Ammon's horn (tissue), 1 donor: ENCODE measurements around the gene ZNF66.
"Not testable (repeated sequence)": the region's sequence is repeated elsewhere in the genome, so short reads cannot be mapped to it uniquely, and the experiment has no call there.

Source experiments
- DNase-seq: peaks from one replicate; pipeline ENCODE4 v3.0.0-alpha.2; 2016; ENCODE audit warnings: low spot score

Gene ZNF66

DNA sequence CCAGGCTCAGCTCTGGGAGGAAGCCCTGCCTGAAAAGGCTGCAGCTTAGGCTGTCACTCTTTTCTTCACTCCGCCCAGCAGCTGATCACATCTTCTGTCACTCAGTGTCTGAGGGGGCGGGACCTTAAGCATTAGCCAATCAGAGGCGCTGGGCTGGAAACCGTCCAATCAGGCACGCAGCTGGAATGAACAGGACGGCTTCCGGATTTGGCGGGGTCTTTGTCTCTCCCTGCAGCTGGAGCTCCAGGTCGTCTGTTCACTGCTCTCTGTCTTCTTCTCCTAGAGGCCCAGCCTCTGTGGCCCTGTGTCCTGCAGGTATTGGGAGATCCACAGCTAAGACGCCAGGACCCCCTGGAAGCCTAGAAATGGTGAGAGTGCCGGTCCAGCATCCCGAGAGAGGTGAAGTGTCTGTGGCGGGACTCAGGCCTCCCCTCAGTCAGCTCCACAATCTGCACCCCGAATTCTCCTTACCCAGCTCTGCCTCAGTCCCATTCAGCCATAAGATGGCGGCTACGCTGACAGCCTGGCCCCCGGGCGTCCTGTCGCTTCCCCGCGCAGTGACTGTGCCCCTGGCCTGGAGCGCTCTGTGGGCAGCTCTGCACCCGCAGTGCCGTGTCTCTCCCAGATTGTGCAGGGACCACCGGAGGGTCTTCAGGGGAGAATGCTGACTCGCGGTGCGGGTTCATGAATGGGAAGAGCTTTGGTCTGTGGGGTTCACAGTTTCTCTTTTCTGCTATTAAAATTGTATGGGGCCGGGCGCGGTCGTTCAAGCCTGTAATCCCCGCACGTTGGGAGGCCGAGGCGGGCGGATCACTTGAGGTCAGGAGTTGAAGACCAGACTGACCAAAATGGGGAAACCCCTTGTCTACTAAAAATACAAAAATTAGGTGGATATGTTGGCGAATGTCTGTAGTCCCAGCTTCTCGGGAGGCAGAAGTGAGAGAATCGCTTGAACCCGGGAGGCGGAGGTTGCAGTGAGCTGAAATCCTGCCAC lies at the start of gene ZNF66:
ZNF66 (plus strand) TSS at position 222 of the 994 bp plus-strand sequence; CDS start at position 366, 144 bp downstream.
- peak; percentile 99 for DNase-seq

DNA sequence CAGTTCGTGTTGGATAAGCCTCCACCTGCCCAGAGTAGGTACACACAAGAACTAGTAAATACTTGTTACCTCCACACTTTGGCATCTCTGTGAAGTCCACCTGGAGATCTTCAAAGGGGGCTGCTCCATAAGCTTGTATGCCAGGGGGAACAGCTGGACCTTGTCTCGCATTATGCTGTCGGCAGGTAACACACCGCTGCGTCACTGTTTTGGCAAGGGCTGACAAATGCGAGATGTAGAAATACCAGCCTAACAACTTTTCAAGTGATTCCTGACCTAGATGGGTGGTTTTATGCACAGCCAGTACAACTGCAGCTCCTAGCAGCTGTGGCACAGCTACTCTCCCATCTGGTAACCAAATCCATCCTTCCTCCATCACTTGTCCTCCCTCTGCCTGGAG lies 25.9 kb upstream of the ZNF66 start:
- not testable (repeated sequence) for DNase-seq

DNA sequence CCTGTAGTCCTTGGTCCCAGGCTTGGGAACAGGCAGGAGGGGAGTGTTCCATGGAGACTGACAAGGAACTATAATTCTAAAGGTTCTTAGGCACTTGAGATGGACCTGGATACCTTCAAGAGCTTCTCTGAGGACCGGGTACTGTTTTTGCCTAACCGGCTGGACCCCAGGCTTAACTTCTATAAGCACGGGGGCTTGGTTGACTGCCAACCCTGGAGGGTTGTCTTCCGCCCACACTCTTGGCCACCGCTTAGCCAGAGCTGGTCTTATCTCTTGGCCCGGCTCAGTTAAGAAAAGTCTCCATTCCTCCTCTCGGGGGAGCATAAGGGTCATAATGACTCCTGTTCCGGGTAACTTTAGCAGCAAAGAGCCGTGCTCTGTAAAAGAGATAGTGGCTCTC lies 23.8 kb upstream of the ZNF66 start:
- not testable (repeated sequence) for DNase-seq

DNA sequence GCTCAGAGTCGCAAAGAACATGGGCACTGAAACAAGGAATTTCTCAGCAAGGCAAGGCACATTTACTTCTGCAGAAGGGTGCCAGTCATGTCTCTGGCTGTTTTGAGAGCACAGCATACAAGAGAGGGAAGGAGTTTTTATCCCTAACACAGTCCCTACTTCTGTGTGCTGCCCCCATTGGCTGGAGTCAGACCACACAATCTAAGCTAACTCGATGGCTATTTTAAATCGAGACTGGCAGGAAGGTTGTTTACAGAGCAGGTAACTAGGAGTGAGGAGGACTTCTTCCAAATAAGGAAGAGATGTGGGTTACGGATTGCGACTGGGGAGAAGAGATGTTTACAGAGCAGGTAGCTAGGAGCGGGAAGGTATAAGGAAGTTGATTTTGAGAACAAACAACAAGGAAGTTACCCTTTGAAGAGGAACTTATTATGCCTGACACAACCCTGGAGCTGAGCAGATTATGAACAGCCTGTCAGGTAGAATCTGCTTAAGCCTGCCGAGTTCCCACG lies 6.8 kb upstream of the ZNF66 start:
- not testable (repeated sequence) for DNase-seq

DNA sequence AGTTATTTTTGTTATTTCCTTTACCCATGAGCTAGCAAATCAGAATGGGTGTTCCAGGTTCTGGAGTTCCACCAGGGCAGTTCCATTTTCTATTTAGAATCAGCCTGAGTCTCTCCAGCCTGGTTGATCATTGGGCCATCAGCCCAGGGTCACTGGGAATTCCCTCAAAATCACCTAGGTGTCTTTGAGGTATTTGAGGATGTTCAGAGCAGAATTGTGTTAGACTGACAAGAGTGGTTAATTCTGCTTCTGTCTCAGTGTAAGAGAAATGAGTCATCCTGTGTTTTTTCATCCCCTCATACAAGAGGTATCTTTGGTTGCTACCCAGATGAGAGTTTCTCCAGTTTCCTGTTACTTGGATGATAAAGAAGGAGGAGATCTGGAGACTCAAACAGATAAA lies 11.7 kb downstream of the ZNF66 start:
- DNase-seq = no peak

DNA sequence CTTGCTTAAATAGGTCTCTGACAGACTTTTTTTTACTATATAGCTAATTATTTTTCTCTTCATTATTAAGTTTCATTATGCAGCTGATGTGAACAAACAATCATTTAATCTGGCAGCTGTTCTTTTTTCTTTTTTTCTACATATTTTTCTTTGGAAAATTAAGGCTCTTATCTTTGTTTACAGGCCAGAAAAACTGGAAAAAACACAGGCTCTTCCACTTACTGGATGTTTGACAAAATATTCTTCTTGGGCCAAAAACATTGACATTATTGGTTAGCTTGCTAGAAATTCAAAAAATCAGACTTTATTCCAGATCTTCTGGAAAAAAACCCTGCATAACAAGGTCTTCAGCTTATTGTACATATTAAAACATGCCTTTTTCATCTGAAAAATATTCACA lies 15.7 kb downstream of the ZNF66 start:
- no peak for DNase-seq

DNA sequence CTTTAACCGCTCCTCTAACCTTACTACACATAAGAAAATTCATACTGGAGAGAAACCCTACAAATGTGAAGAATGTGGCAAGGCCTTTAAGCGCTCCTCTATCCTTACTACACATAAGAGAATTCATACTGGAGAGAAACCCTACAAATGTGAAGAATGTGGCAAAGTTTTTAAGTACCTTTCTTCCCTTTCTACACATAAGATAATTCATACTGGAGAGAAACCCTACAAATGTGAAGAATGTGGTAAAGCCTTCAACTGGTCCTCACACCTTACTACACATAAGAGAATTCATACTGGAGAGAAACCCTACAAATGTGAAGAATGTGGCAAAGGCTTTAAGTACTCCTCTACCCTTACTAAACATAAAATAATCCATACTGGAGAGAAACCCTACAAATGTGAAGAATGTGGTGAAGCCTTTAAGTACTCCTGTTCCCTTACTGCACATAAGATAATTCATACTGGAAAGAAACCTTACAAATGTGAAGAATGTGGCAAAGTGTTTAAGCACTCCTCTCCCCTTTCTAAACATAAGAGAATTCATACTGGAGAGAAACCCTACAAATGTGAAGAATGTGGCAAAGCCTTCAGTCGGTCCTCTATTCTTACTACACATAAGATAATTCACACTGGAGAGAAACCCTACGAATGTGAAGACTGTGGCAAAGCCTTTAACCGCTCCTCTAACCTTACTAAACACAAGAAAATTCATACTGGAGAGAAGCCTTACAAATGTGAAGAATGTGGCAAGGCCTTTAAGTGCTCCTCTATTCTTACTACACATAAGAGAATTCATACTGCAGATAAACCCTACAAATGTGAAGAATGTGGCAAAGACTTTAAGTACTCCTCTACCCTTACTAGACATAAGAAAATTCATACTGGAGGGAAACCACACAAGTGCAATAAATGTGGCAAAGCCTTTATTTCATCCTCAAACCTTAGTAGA lies 30.5 kb downstream of the ZNF66 start:
- not testable (repeated sequence) for DNase-seq

DNA sequence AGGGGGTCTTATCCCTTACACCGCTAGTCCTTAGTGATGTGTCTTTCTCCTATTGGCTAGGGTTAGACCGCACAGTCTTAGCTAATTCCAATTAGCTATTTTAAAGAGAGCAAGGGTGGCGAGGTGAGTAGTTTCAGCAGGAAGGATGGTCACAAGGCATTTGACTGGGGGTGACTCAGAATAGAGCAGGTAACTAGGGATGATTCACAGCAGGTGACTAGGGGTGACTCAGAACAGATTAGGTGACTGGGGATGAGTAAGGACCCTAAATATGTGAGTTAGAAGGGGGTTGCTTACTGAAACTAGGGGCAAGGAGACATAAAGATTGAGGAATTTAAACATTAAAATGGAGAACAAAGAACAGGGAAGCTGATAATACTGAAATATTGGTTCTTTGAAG lies 64.3 kb downstream of the ZNF66 start:
- DNase-seq = no peak
